ENCODE data around the gene IST1. TPM values are rescaled to one million over a fixed set of nuclear protein-coding genes. Genes with fewer than 3 reads are reported as not detected.

The IST1 gene
- total and polyA plus RNA-seq, 9 of the 15 experiments (the other 6 are each of a cell fraction or from before 2014, with no cell fraction given): 135 to 334 (median 188) TPM

GRCh38 chr16:71952825-71953224, 57.5 kb downstream of the IST1 start:
- POLR2A ChIA-PET: no interaction called here
- DNase-seq (ENCODE audit: extremely low read depth in 1 of 4, low spot score in 3 of 4): no peak
- no peak overlapping the region for H2AFZ ChIP-seq (ENCODE audit: low read depth, low read length)
- CTCF ChIA-PET (ENCODE audit: low intra/inter-chr PET ratio): no interaction called here
- no peak overlapping the region for H3K27ac ChIP-seq (ENCODE audit: extremely low read depth, low read depth, low read length)
- no peaks in the 10 kb centered on the region for H3K9me1 ChIP-seq (ENCODE audit: control insufficient read depth, insufficient read depth, low read length)
- H3K9ac ChIP-seq (ENCODE audit: insufficient read depth in 1 of 2, low read depth in 2 of 2, low read length in 2 of 2): no peak overlapping the region
- intact Hi-C loops (cut with micrococcal nuclease): no loop called here
- H3K79me2 ChIP-seq (ENCODE audit: control insufficient read depth, insufficient read depth, low read length): no peaks in the 10 kb centered on the region
- FAIRE-seq: no peak
- no peak overlapping the region for H3K4me3 ChIP-seq
- no peak overlapping the region for H3K4me2 ChIP-seq (ENCODE audit: insufficient read depth, low read length)
- BruUV-seq (replicated peaks): no TSS peak
- no peaks in the 10 kb centered on the region; a peak in 1 of 5 replicates for H3K4me1 ChIP-seq (replicated peaks in 1 of 2; ENCODE audit: control insufficient read depth in 2 of 2, insufficient read depth in 2 of 2, low read length in 2 of 2)
- WGBS (ENCODE audit: insufficient coverage, low coverage, missing lambda C conversion rate): 14% methylated on average over 5 of the region's 5 CpGs
- peaks cover 5 to 17% of the 10 kb centered on the region in 2 experiments; a peak in 3 of 5 replicates for H3K27me3 ChIP-seq (ENCODE audit: control insufficient read depth in 2 of 2, insufficient read depth in 2 of 2, low read length in 2 of 2)
- H3K36me3 ChIP-seq (ENCODE audit: control insufficient read depth, insufficient read depth, low read length): no peaks in the 10 kb centered on the region
- H3K9me3 ChIP-seq (replicated peaks; ENCODE audit: control insufficient read depth, insufficient read depth, low read depth, low read length): no peaks in the 10 kb centered on the region
- ATAC-seq: no peak
- H4K20me1 ChIP-seq (replicated peaks; ENCODE audit: control insufficient read depth, insufficient read depth, low read length): no peaks in the 10 kb centered on the region
- in situ Hi-C loops (cut with MboI): no loop called here
- TF ChIP-seq NFE2 (IDR thresholded peaks at IDR 0.05; ENCODE audit: low read depth): 0 out of 2 replicates have a peak, but pooled peaks have one; percentile 3
- TF ChIP-seq NR2F6 (CRISPR knock-in tag; IDR thresholded peaks at IDR 0.05): no peak
- TF ChIP-seq FOS (IDR thresholded peaks at IDR 0.05; ENCODE audit: extremely low read depth, insufficient read length): no peak
- TF ChIP-seq TRIM24 (IDR thresholded peaks at IDR 0.05): no peak
- peak; percentile 76 for TF ChIP-seq PKNOX1 (IDR thresholded peaks at IDR 0.05)
- no peak for TF ChIP-seq ZBTB5 (IDR thresholded peaks at IDR 0.05)
- no peak for TF ChIP-seq ZNF280B (CRISPR knock-in tag; IDR thresholded peaks at IDR 0.05)
- no peak for TF ChIP-seq HDGF (IDR thresholded peaks at IDR 0.05)
- TF ChIP-seq E2F4 (CRISPR knock-in tag; IDR thresholded peaks at IDR 0.05; ENCODE audit: low read depth): no peak
- no peak for TF ChIP-seq WHSC1 (IDR thresholded peaks at IDR 0.05; ENCODE audit: low read length)
- no peak for TF ChIP-seq CTBP1 (IDR thresholded peaks at IDR 0.05; ENCODE audit: borderline replicate concordance)
- TF ChIP-seq MAFG (tag; conservative IDR thresholded peaks at IDR 0.05): peak; percentile 81
- TF ChIP-seq MEIS2 (IDR thresholded peaks at IDR 0.05; ENCODE audit: partially characterized antibody): peak; percentile 88
- no peak for TF ChIP-seq PHTF2 (CRISPR knock-in tag; IDR thresholded peaks at IDR 0.05)
- TF ChIP-seq TAF7 (tag; IDR thresholded peaks at IDR 0.05): no peak

All from K562 (cell line).